Caco-2 (cell line): ENCODE results near the gene SLC6A6. TPM values are rescaled to one million over a fixed set of nuclear protein-coding genes. Genes with fewer than 3 reads are reported as not detected.

ENCODE experiments used
- BruUV-seq: library from RNA; stranded (reverse); fragments of 400-500 nt; replicated peaks from 2 replicates; lab custom pipeline; 2021; lab: Mats Ljungman, UMichigan
- CTCF ChIA-PET: fragments of 300-600 bp; sonication (Branson Sonifier 250); formaldehyde crosslinking; loops from one replicate; lab custom pipeline; 2022; ENCODE audit warnings: antibody characterized with exemption; lab: Charles Lee
- POLR2A ChIA-PET: fragments of 300-600 bp; sonication (Branson Sonifier 250); formaldehyde crosslinking; loops from one replicate; lab custom pipeline; 2022; ENCODE audit warnings: antibody characterized with exemption; lab: Charles Lee
- DNase-seq, 2 experiments: peaks; one replicate each; pipeline versions ENCODE4 v3.0.0 to v3.0.0-alpha.2; 2020 to 2022
- H3K27me3 ChIP-seq: replicated peaks from 2 replicates; pipeline ENCODE4 v1.6.0; 2011; ENCODE audit warnings: low read length; ENCODE audit not compliant: control insufficient read depth, insufficient read depth
- H3K36me3 ChIP-seq: 2 replicates; pipeline ENCODE4 v1.5.1; 2011; ENCODE audit warnings: low read length; ENCODE audit not compliant: control insufficient read depth, insufficient read depth
- H3K4me1 ChIP-seq: fragments of 250-450 bp; sonication (Bioruptor Pico); 2 replicates; pipeline ENCODE4 v1.5.1; 2020; ENCODE audit warnings: mild to moderate bottlenecking
- H3K4me3 ChIP-seq: 2 replicates; pipeline ENCODE4 v1.5.1; 2011; ENCODE audit warnings: low read depth, mild to moderate bottlenecking, control low read depth, low read length
- H3K9me3 ChIP-seq: fragments of 250-450 bp; sonication (Bioruptor Pico); 2 replicates; pipeline ENCODE4 v1.5.1; 2020; ENCODE audit warnings: mild to moderate bottlenecking, moderate library complexity
- H3K27ac Mint-ChIP-seq: one replicate; pipeline ENCODE4 v1.8.0; 2022; ENCODE audit warnings: mixed read lengths; ENCODE audit not compliant: unreplicated experiment
- H3K27me3 Mint-ChIP-seq: one replicate; pipeline ENCODE4 v1.8.0; 2022; ENCODE audit warnings: mixed read lengths; ENCODE audit not compliant: insufficient read depth, unreplicated experiment
- H3K36me3 Mint-ChIP-seq: one replicate; pipeline ENCODE4 v1.8.0; 2022; ENCODE audit warnings: mild to moderate bottlenecking, mixed read lengths; ENCODE audit not compliant: insufficient read depth, unreplicated experiment
- H3K4me1 Mint-ChIP-seq: one replicate; pipeline ENCODE4 v1.8.0; 2022; ENCODE audit warnings: low read depth, mixed read lengths; ENCODE audit not compliant: unreplicated experiment
- H3K4me3 Mint-ChIP-seq: one replicate; pipeline ENCODE4 v1.8.0; 2022; ENCODE audit warnings: mild to moderate bottlenecking, moderate library complexity, mixed read lengths; ENCODE audit not compliant: unreplicated experiment
- H3K9me3 Mint-ChIP-seq: one replicate; pipeline ENCODE4 v1.8.0; 2022; ENCODE audit warnings: mixed read lengths; ENCODE audit not compliant: unreplicated experiment
- CTCF ChIP-seq, 2 experiments: fragments of 200-600 bp in 1 of 2; IDR thresholded peaks; 1 replicate in 1 of 2; 2 replicates in 1 of 2; pipeline versions ENCODE4 v1.5.1 to v1.8.0; 2011 to 2022; ENCODE audit warnings: antibody characterized with exemption in 1 of 2, control low read depth in 1 of 2, inconsistent platforms in 1 of 2, low read depth in 1 of 2, low read length in 1 of 2, mild to moderate bottlenecking in 1 of 2, moderate library complexity in 1 of 2; ENCODE audit not compliant: insufficient read depth in 1 of 2, severe bottlenecking in 1 of 2, unreplicated experiment in 1 of 2
- intact Hi-C: fragments of 100-400 bp; cut with micrococcal nuclease; formaldehyde crosslinking; loops from one replicate; pipeline ENCODE4 v1.10.0; 2022; ENCODE audit not compliant: unreplicated experiment
- total RNA-seq: library from RNA; stranded (reverse); gene quantifications from 2 replicates; pipeline ENCODE4 v1.2.3, GENCODE V29; 2022

Gene SLC6A6
- total RNA-seq, 1 experiment from 2014 or later: 49.6 TPM

GRCh38 chr3:14494279-14494972 lies 92.0 kb downstream of the SLC6A6 start:
- no peaks in the 10 kb centered on the region for H3K9me3 ChIP-seq
- POLR2A ChIA-PET: no interaction called here
- H3K27me3 ChIP-seq: no peaks in the 10 kb centered on the region
- Mint-ChIP-seq H3K27me3 (no peaks in the 10 kb centered on the region), H3K27ac (no peak overlapping the region), H3K36me3 (peaks cover 9% of the 10 kb centered on the region), H3K4me1 (peaks cover 5% of the 10 kb centered on the region), H3K4me3 (no peak overlapping the region), H3K9me3 (no peaks in the 10 kb centered on the region)
- no peak overlapping the region for H3K4me3 ChIP-seq
- H3K36me3 ChIP-seq: no peaks in the 10 kb centered on the region
- CTCF ChIA-PET: no interaction called here
- BruUV-seq: no TSS peak
- TF ChIP-seq CTCF (IDR thresholded peaks at IDR 0.05; ENCODE audit: insufficient read depth in 1 of 2, low read depth in 1 of 2, low read length in 1 of 2, severe bottlenecking in 1 of 2, unreplicated experiment in 1 of 2): no peak
- peaks cover 8% of the 10 kb centered on the region for H3K4me1 ChIP-seq
- intact Hi-C loops: no loop called here
- DNase-seq: no peak

- POLR2A ChIA-PET: no interaction called here
- no peaks in the 10 kb centered on the region for H3K36me3 ChIP-seq
- H3K4me3 ChIP-seq: no peak overlapping the region
- CTCF ChIA-PET: interaction anchor here (0.6 kb wide), 1 partner anchor 107 kb away, joined by 5 read pairs; no protein-coding TSS in a partner anchor
- TF ChIP-seq CTCF (IDR thresholded peaks at IDR 0.05; ENCODE audit: insufficient read depth in 1 of 2, low read depth in 1 of 2, low read length in 1 of 2, severe bottlenecking in 1 of 2, unreplicated experiment in 1 of 2): no peak
- no TSS peak for BruUV-seq
- no peak overlapping the region for H3K4me3 Mint-ChIP-seq
- H3K27me3 Mint-ChIP-seq: no peaks in the 10 kb centered on the region
- H3K4me1 ChIP-seq: peaks cover 8% of the 10 kb centered on the region
- peaks cover 9% of the 10 kb centered on the region for H3K36me3 Mint-ChIP-seq
- DNase-seq: no peak
- peaks cover 7% of the 10 kb centered on the region for H3K4me1 Mint-ChIP-seq
- H3K9me3 ChIP-seq: no peaks in the 10 kb centered on the region
- intact Hi-C loops: no loop called here
- H3K9me3 Mint-ChIP-seq: no peaks in the 10 kb centered on the region
- no peaks in the 10 kb centered on the region for H3K27me3 ChIP-seq
- H3K27ac Mint-ChIP-seq: no peak overlapping the region
Observed at GRCh38 chr3:14494973-14495300, 92.5 kb downstream of the SLC6A6 start.

GRCh38 chr3:14496351-14496750 lies 93.9 kb downstream of the SLC6A6 start:
- Histone ChIP-seq H3K36me3 (no peaks in the 10 kb centered on the region), H3K4me1 (peaks cover 8% of the 10 kb centered on the region), H3K4me3 (no peak overlapping the region), H3K27me3 (no peaks in the 10 kb centered on the region), H3K9me3 (no peaks in the 10 kb centered on the region; the same call in 1 of the 2 replicates)
- Mint-ChIP-seq H3K27ac (no peak overlapping the region), H3K4me1 (peaks cover 11% of the 10 kb centered on the region), H3K27me3 (no peaks in the 10 kb centered on the region), H3K4me3 (no peak overlapping the region), H3K36me3 (peaks cover 7% of the 10 kb centered on the region), H3K9me3 (peaks cover 5% of the 10 kb centered on the region)
- no peak for TF ChIP-seq CTCF (IDR thresholded peaks at IDR 0.05; ENCODE audit: insufficient read depth in 1 of 2, low read depth in 1 of 2, low read length in 1 of 2, severe bottlenecking in 1 of 2, unreplicated experiment in 1 of 2)
- intact Hi-C loops: no loop called here
- no peak for DNase-seq
- CTCF ChIA-PET: no interaction called here
- BruUV-seq: no TSS peak
- POLR2A ChIA-PET: no interaction called here
